ENCODE results near the gene ZMYND8.
"Not testable (repeated sequence)": the region's sequence is repeated elsewhere in the genome, so short reads cannot be mapped to it uniquely, and the experiment has no call there.

Gene ZMYND8

GRCh38 chr20:47247972-47248371 lies 108.5 kb downstream of the ZMYND8 start:
- no peak for DNase-seq (ENCODE audit: low spot score)
- TF ChIP-seq, protein P1, sequence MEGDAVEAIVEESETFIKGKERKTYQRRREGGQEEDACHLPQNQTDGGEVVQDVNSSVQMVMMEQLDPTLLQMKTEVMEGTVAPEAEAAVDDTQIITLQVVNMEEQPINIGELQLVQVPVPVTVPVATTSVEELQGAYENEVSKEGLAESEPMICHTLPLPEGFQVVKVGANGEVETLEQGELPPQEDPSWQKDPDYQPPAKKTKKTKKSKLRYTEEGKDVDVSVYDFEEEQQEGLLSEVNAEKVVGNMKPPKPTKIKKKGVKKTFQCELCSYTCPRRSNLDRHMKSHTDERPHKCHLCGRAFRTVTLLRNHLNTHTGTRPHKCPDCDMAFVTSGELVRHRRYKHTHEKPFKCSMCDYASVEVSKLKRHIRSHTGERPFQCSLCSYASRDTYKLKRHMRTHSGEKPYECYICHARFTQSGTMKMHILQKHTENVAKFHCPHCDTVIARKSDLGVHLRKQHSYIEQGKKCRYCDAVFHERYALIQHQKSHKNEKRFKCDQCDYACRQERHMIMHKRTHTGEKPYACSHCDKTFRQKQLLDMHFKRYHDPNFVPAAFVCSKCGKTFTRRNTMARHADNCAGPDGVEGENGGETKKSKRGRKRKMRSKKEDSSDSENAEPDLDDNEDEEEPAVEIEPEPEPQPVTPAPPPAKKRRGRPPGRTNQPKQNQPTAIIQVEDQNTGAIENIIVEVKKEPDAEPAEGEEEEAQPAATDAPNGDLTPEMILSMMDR (IDR thresholded peaks at IDR 0.05; ENCODE audit: extremely low read depth, missing control alignments) = no peak

DNA sequence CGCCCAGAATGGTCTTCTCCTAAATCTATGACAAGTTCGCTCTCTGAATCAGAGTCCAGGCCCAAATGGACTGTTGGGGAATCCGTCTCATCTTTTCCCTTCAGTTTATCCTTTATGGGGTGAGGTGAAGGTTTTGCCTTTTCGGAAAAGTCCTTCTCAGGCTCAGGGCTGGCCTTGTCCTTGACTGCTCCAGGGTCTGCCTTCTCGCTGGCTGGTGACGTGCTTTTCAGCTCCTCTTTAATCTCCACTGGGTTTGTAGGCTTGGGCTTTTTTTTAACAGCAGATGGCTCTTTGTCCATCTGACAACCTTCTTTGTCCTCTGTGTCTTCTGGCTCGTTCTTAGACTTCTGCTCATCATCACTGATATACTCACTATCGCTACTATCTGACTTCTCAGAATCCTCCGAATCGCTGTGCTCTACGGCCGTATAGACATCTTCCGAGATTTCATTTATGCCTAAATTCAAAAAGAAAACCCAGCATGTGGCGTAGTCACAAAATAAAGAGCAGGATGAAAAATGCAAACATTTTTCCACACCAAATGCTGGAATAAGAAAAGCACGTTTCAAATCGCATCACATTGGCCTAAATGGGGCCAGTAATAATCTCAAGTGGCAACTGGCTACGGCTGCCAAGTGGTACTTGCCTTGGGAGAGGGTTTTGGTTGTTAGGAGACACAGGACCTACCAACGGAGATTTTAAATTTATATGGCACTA lies 110.3 kb downstream of the ZMYND8 start:
- no peak for DNase-seq (ENCODE audit: low spot score)
- TF ChIP-seq, protein P1 (IDR thresholded peaks at IDR 0.05; ENCODE audit: extremely low read depth, missing control alignments) = no peak

DNA sequence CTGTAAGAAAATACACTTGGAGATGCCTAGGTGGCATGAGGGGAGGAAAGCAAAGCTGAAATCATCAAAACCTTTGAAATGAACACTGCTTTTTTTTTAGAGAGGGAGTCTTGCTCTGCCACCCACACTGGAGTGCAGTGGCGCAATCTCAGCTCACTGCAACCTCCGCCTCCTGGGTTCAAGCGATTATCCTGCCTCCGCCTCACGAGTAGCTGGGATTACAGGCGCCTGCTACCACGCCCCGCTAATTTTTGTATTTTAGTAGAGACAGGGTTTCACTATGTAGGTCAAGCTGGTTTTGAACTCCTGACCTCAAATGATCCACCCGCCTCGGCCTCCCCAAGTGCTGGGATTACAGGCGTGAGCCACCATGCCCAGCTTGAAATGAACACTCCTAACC lies 111.3 kb downstream of the ZMYND8 start:
- DNase-seq (ENCODE audit: low spot score) = not testable (repeated sequence)

DNA sequence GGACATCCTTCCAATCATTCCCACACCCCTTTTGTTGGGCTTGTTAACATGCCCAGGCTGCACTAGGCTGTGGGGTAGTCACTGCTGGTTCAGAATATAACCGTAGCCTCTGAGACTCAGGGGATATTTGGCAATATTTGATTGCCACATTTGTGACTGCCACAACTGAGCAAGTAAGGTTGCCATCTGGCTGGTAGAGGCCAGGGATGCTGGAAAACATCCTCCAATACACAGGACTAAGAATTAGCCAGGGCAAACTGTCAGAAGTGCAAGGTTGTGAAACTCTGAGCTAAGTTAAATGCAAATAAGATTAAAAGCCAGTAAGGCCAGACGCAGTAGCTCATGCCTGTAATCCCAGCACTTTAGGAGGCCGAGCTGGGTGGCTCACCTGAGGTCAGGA lies 112.0 kb downstream of the ZMYND8 start:
- TF ChIP-seq, protein P1 (IDR thresholded peaks at IDR 0.05; ENCODE audit: extremely low read depth, missing control alignments) = no peak
- no peak for DNase-seq (ENCODE audit: low spot score)

- no peak for DNase-seq (ENCODE audit: low spot score)
- TF ChIP-seq, protein P1 (IDR thresholded peaks at IDR 0.05; ENCODE audit: extremely low read depth, missing control alignments) = no peak
Measured at GRCh38 chr20:47243532-47244305, 112.8 kb downstream of the ZMYND8 start.

DNA sequence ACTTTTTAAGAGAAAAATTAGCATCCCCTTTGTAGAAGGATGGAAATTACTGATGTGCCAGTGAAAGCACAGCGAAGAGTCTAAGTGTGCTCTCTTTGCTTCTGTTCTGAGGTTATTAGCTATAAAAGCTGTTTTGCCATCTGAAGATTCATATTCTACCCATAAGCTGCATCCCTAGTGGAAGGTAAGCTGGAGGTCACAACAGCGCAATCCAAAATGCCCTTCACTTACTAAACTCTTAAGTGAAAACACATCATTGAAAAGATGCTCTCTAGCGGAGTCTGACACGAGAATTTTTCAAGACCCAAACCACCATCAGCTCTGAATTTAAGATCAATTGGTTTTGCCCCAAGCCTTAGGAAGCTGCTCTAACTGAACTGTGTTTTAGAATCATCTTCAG lies 113.5 kb downstream of the ZMYND8 start:
- no peak for DNase-seq (ENCODE audit: low spot score)
- TF ChIP-seq, protein P1 (IDR thresholded peaks at IDR 0.05; ENCODE audit: extremely low read depth, missing control alignments) = no peak

- no peak for DNase-seq (ENCODE audit: low spot score)
- TF ChIP-seq, protein P1 (IDR thresholded peaks at IDR 0.05; ENCODE audit: extremely low read depth, missing control alignments) = no peak
Measured at GRCh38 chr20:47241345-47241781, 115.1 kb downstream of the ZMYND8 start.

DNA sequence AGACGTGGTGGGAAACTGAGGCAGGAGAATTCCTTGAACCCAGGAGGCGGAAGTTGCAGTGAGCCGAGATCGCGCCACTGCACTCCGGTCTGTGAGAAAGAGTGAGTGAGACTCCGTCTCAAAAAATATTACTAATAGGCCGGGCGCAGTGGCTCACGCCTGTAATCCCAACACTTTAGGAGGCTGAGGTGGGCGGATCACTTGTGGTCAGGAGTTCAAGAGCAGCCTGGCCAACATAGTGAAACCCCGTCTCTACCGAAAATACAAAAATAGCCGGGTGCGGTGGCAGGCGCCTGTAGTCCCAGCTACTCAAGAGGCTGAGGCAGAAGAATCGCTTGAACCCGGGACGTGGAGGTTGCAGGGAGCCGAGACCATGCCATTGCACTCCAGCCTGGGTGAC lies 116.4 kb downstream of the ZMYND8 start:
- DNase-seq (ENCODE audit: low spot score) = not testable (repeated sequence)

Measured in GM20000 (cell line).